GM12878 (cell line): Measurements from ENCODE around the gene SPSB2. TPM values are rescaled to one million over a fixed set of nuclear protein-coding genes. Genes with fewer than 3 reads are reported as not detected.

Experiments used
- ATAC-seq: fragments of 200-7000 bp; cut with Tn5 transposase; 3 replicates; pipeline ENCODE4 v1.9.1; 2020; ENCODE audit warnings: mild to moderate bottlenecking, moderate library complexity
- BruUV-seq: library from RNA; stranded (reverse); fragments of 400-500 nt; replicated peaks from 2 replicates; lab custom pipeline; 2021; lab: Mats Ljungman, UMichigan
- CTCF ChIA-PET: fragments of 300-600 bp; sonication (Branson Sonifier 250); formaldehyde crosslinking; extraction: SDS; loops from one replicate; lab custom pipeline; 2021; ENCODE audit warnings: inconsistent platforms; lab: Yijun Ruan, JAX
- POLR2A ChIA-PET: fragments of 350-600 bp; formaldehyde crosslinking; extraction: SDS; loops from one replicate; lab custom pipeline; 2021; ENCODE audit warnings: inconsistent platforms; lab: Charles Lee
- RAD21 ChIA-PET: fragments of 300-600 bp; sonication (Branson Sonifier 250); formaldehyde crosslinking; loops from one replicate; lab custom pipeline; 2023; ENCODE audit warnings: antibody characterized with exemption; ENCODE audit not compliant: unreplicated experiment; lab: Charles Lee
- SMC1A ChIA-PET: fragments of 300-600 bp; sonication (Branson Sonifier 250); formaldehyde crosslinking; loops from one replicate; lab custom pipeline; 2023; ENCODE audit not compliant: unreplicated experiment, uncharacterized antibody; lab: Charles Lee
- DNase-seq: peaks from one replicate; pipeline ENCODE4 v3.0.0-alpha.2; 2011; ENCODE audit warnings: low read depth, low spot score
- FAIRE-seq: peaks from 3 replicates; lab custom pipeline; 2011; peaks lifted over from hg19 to GRCh38; lab: Jason Lieb, UNC
- H2AFZ ChIP-seq: 2 replicates; pipeline ENCODE4 v1.6.0; 2011; ENCODE audit warnings: low read depth, low read length, control low read depth; ENCODE audit not compliant: control insufficient read depth
- H3K27ac ChIP-seq: 2 replicates; pipeline ENCODE4 v1.5.1; 2011; ENCODE audit warnings: control low read depth; ENCODE audit not compliant: control insufficient read depth, insufficient read depth
- H3K27me3 ChIP-seq, 2 experiments: replicated peaks in 1 of 2; 2 replicates each; pipeline versions ENCODE4 v1.6.0 to v1.6.1; 2011; ENCODE audit warnings: low read length in 1 of 2; ENCODE audit not compliant: control insufficient read depth in 2 of 2, insufficient read depth in 2 of 2
- H3K36me3 ChIP-seq, 2 experiments: 2 replicates each; pipeline ENCODE4 v1.5.1; 2011; ENCODE audit warnings: low read length in 1 of 2; ENCODE audit not compliant: control insufficient read depth in 2 of 2, insufficient read depth in 2 of 2
- H3K4me1 ChIP-seq: 2 replicates; pipeline ENCODE4 v1.6.1; 2011; ENCODE audit warnings: mild to moderate bottlenecking, low read length, moderate library complexity, mixed read lengths; ENCODE audit not compliant: control insufficient read depth, insufficient read depth
- H3K4me2 ChIP-seq: 2 replicates; pipeline ENCODE4 v1.6.0; 2011; ENCODE audit warnings: control low read depth; ENCODE audit not compliant: control insufficient read depth, insufficient read depth
- H3K4me3 ChIP-seq: fragments of 200-600 bp; sonication (generic); 2 replicates; pipeline ENCODE4 v1.5.1; 2016
- H3K79me2 ChIP-seq: 2 replicates; pipeline ENCODE4 v1.6.0; 2011; ENCODE audit warnings: low read length; ENCODE audit not compliant: control insufficient read depth, insufficient read depth
- H3K9ac ChIP-seq: 2 replicates; pipeline ENCODE4 v1.8.0; 2011; ENCODE audit warnings: low read length, control low read depth, mixed read lengths; ENCODE audit not compliant: control insufficient read depth, insufficient read depth
- H3K9me3 ChIP-seq: replicated peaks from 3 replicates; pipeline ENCODE4 v1.5.1; 2011; ENCODE audit warnings: mild to moderate bottlenecking, low read length; ENCODE audit not compliant: control insufficient read depth, insufficient read depth
- H4K20me1 ChIP-seq: 2 replicates; pipeline ENCODE4 v1.6.0; 2011; ENCODE audit not compliant: control insufficient read depth, insufficient read depth
- BCL11A ChIP-seq: IDR thresholded peaks from 2 replicates; pipeline ENCODE4 v1.6.1; 2011; ENCODE audit warnings: low read depth, low read length
- BMI1 ChIP-seq: fragments of 450-650 bp; IDR thresholded peaks from 2 replicates; pipeline ENCODE4 v1.6.1; 2016; ENCODE audit warnings: mild to moderate bottlenecking, moderate library complexity, borderline replicate concordance
- CHD2 ChIP-seq: IDR thresholded peaks from 2 replicates; pipeline ENCODE4 v1.6.1; 2011; ENCODE audit warnings: low read depth, low read length, improper control_type of control experiment, borderline replicate concordance
- EP300 ChIP-seq, 2 experiments: fragments of 150-350 bp in 1 of 2; IDR thresholded peaks; 2 replicates each; pipeline ENCODE4 v1.6.1; 2011 to 2012; ENCODE audit warnings: low read depth in 2 of 2, low read length in 2 of 2, borderline replicate concordance in 1 of 2, improper control_type of control experiment in 1 of 2, inconsistent platforms in 1 of 2; ENCODE audit not compliant: control insufficient read depth in 1 of 2
- GABPA ChIP-seq: IDR thresholded peaks from 2 replicates; pipeline ENCODE4 v1.6.1; 2014; ENCODE audit warnings: antibody characterized with exemption, low read depth, mild to moderate bottlenecking, inconsistent platforms
- HCFC1 ChIP-seq: fragments of 150-350 bp; IDR thresholded peaks from 2 replicates; pipeline ENCODE4 v1.6.1; 2014; ENCODE audit warnings: low read length
- JUND ChIP-seq: IDR thresholded peaks from 2 replicates; pipeline ENCODE4 v1.6.1; 2012; ENCODE audit warnings: low read depth, mild to moderate bottlenecking, low read length, improper control_type of control experiment, moderate library complexity
- POU2F2 ChIP-seq: IDR thresholded peaks from 3 replicates; pipeline ENCODE4 v1.6.1; 2011; ENCODE audit warnings: low read depth, mild to moderate bottlenecking, low read length, borderline replicate concordance
- RB1 ChIP-seq: fragments of 450-650 bp; formaldehyde crosslinking; IDR thresholded peaks from 2 replicates; pipeline ENCODE4 v1.6.1; 2017; ENCODE audit warnings: mild to moderate bottlenecking, borderline replicate concordance
- RUNX3 ChIP-seq: IDR thresholded peaks from 2 replicates; pipeline ENCODE4 v1.6.1; 2012; ENCODE audit warnings: low read length, inconsistent platforms
- SMARCA5 ChIP-seq: fragments of 450-650 bp; IDR thresholded peaks from 2 replicates; pipeline ENCODE4 v1.6.1; 2017; ENCODE audit warnings: mild to moderate bottlenecking
- SUZ12 ChIP-seq: fragments of 200-600 bp; sonication (generic); IDR thresholded peaks from one replicate; pipeline ENCODE4 v1.6.1; 2018; ENCODE audit warnings: antibody characterized with exemption, mild to moderate bottlenecking; ENCODE audit not compliant: unreplicated experiment
- WRNIP1 ChIP-seq: IDR thresholded peaks from 2 replicates; pipeline ENCODE4 v1.6.1; 2011; ENCODE audit warnings: low read depth, low read length, improper control_type of control experiment, borderline replicate concordance
- ZBED1 ChIP-seq: IDR thresholded peaks from 2 replicates; pipeline ENCODE4 v1.6.1; 2016; ENCODE audit warnings: borderline replicate concordance
- WGBS: methylation state at CpG from one replicate; pipeline ENCODE4 v1.1.6; 2016; ENCODE audit warnings: low lambda C conversion rate; ENCODE audit not compliant: insufficient replicate concordance, insufficient coverage; ENCODE audit errors: missing lambda C conversion rate; 5-methylcytosine and 5-hydroxymethylcytosine counted together
- in situ Hi-C: fragments of 300-500 bp; cut with MboI; formaldehyde crosslinking; loops from 9 replicates; pipeline ENCODE4 v1.14.3; 2018; ENCODE audit warnings: mixed read lengths
- intact Hi-C: fragments of 100-400 bp; cut with micrococcal nuclease; formaldehyde crosslinking; loops from one replicate; pipeline ENCODE4 v1.14.2; 2022; ENCODE audit not compliant: unreplicated experiment
- polyA plus RNA-seq, 11 experiments: library from polyadenylated mRNA; depleted of rRNA in 4 of 11; unstranded in 6 of 11; stranded (reverse) in 5 of 11; fragments of >200 nt; fragmentation: Nextera tagmentation in 4 of 11; fragmentation: Illumina TruSeq in 1 of 11; extraction: Ambion mirVana in 4 of 11; extraction: Trizol in 1 of 11; gene quantifications; 1 replicate in 1 of 11; 2 replicates in 10 of 11; pipeline versions ENCODE4 v1.2.1 to v1.2.3, GENCODE V29; 2011 to 2016; ENCODE audit warnings: inconsistent platforms in 2 of 11, missing spikeins in 2 of 11, low read depth in 1 of 11
- total RNA-seq, 4 experiments: library from RNA; depleted of rRNA in 3 of 4; stranded (reverse); fragments of >200 nt in 3 of 4; fragmentation: Illumina TruSeq in 1 of 4; extraction: Trizol in 1 of 4; gene quantifications; 2 replicates each; pipeline versions ENCODE4 v1.2.1 to v1.2.3, GENCODE V29; 2013 to 2021
- TF ChIP-seq, protein P1 (sequence below): IDR thresholded peaks from 2 replicates; pipeline ENCODE4 v1.6.1; 2011; ENCODE audit warnings: low read depth, low read length, improper control_type of control experiment, borderline replicate concordance
- TF ChIP-seq, protein P2 (sequence below): fragments of 450-650 bp; IDR thresholded peaks from 2 replicates; pipeline ENCODE4 v1.6.1; 2018; ENCODE audit warnings: borderline replicate concordance, mild to moderate bottlenecking; ENCODE audit not compliant: partially characterized antibody
- TF ChIP-seq, protein P3 (sequence below): IDR thresholded peaks from 2 replicates; pipeline ENCODE4 v1.6.1; 2011; ENCODE audit warnings: low read depth, mild to moderate bottlenecking, low read length, moderate library complexity, borderline replicate concordance; ENCODE audit errors: extremely low read depth

The SPSB2 gene
- total and polyA plus RNA-seq, 10 of the 15 experiments (the other 5 are each of a cell fraction or from before 2014, with no cell fraction given): 0.08 to 5.6 (median 2.7) TPM

DNA sequence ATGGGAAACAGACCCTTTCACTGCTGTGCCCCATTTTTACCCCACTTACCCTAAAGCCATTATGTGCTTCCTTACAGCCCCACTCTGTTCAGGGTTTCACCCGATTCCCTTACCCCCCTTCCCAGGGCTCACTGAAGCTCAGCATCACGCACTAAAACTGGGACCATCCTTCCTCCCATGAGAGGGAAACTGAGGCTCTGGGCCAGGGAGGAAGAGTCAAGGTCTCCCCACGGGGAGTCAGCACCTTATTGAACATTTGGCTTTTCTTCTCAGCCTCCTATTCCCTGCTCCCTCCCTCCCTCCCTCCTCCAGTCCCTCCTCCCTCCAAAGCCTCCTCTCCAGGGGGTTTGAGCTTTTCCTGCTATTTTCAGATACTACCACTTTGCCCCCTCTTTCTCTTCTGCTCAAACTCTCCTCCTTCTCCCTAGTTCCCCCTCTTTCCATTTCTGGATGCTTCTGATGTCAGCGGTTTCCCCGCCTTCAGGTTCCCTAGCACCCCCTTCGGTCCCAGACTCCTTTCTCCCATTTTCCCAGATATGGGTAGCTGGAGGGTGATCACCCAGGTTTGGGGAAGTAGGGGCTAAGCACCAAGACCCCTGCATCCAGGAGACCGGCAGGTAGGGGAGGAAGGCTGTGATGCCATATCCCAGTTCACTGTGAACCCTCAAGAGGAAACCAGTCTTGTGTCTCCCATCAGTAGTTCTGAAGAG is 50.5 kb downstream of the SPSB2 start:
- FAIRE-seq (no peak), ATAC-seq (no peak), DNase-seq (no peak)
- ChIA-PET CTCF (interaction anchor here (0.7 to 4.2 kb wide), 6 partner anchors 14 to 259 kb away, joined by 3 to 16 read pairs (median 4); partner anchors contain the start of gene MLF2), POLR2A (interaction anchor here (0.9 kb wide), 1 partner anchor 69 kb away, joined by 3 read pairs; no protein-coding TSS in a partner anchor), RAD21 (interaction anchor here (1.1 kb wide), 1 partner anchor 54 kb away, joined by 3 read pairs; no protein-coding TSS in a partner anchor), SMC1A (interaction anchor here (1.0 kb wide), 1 partner anchor 69 kb away, joined by 4 read pairs; the partner anchor contains the start of gene MLF2)
- H3K9ac ChIP-seq: no peak overlapping the region
- intact Hi-C loops (no loop called here), in situ Hi-C loops (no loop called here)
- TF ChIP-seq HCFC1 (no peak), SUZ12 (no peak), BCL11A (no peak), CHD2 (no peak), POU2F2 (no peak), EP300 (IDR thresholded peaks at IDR 0.05; ENCODE audit: borderline replicate concordance in 1 of 2, control insufficient read depth in 1 of 2, low read depth in 2 of 2, low read length in 2 of 2) (no peak), RUNX3 (no peak), WRNIP1 (no peak), GABPA (no peak), JUND (no peak), ZBED1 (no peak), RB1 (no peak), SMARCA5 (no peak), BMI1 (no peak)
- TF ChIP-seq, protein P1, sequence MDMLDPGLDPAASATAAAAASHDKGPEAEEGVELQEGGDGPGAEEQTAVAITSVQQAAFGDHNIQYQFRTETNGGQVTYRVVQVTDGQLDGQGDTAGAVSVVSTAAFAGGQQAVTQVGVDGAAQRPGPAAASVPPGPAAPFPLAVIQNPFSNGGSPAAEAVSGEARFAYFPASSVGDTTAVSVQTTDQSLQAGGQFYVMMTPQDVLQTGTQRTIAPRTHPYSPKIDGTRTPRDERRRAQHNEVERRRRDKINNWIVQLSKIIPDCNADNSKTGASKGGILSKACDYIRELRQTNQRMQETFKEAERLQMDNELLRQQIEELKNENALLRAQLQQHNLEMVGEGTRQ: no peak
- TF ChIP-seq, protein P2, sequence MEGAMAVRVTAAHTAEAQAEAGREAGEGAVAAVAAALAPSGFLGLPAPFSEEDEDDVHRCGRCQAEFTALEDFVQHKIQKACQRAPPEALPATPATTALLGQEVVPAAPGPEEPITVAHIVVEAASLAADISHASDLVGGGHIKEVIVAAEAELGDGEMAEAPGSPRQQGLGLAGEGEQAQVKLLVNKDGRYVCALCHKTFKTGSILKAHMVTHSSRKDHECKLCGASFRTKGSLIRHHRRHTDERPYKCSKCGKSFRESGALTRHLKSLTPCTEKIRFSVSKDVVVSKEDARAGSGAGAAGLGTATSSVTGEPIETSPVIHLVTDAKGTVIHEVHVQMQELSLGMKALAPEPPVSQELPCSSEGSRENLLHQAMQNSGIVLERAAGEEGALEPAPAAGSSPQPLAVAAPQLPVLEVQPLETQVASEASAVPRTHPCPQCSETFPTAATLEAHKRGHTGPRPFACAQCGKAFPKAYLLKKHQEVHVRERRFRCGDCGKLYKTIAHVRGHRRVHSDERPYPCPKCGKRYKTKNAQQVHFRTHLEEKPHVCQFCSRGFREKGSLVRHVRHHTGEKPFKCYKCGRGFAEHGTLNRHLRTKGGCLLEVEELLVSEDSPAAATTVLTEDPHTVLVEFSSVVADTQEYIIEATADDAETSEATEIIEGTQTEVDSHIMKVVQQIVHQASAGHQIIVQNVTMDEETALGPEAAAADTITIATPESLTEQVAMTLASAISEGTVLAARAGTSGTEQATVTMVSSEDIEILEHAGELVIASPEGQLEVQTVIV: no peak
- TF ChIP-seq, protein P3, sequence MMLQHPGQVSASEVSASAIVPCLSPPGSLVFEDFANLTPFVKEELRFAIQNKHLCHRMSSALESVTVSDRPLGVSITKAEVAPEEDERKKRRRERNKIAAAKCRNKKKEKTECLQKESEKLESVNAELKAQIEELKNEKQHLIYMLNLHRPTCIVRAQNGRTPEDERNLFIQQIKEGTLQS: no peak
- BruUV-seq: no TSS peak
- H2AFZ ChIP-seq: no peak overlapping the region
- H3K9me3 ChIP-seq: no peaks in the 10 kb centered on the region
- H3K4me1 ChIP-seq: no peaks in the 10 kb centered on the region; the same call in 1 of the 2 replicates
- no peaks in the 10 kb centered on the region for H3K79me2 ChIP-seq
- peaks cover 15 to 23% of the 10 kb centered on the region in 2 experiments for H3K27me3 ChIP-seq
- no peak overlapping the region for H3K27ac ChIP-seq
- WGBS: 39% methylated on average over 6 of the region's 7 CpGs
- no peak overlapping the region for H3K4me3 ChIP-seq
- H3K4me2 ChIP-seq: no peak overlapping the region
- no peaks in the 10 kb centered on the region for H4K20me1 ChIP-seq
- H3K36me3 ChIP-seq: no peaks in the 10 kb centered on the region
